ENCODE data around the gene SLC25A23. TPM values are rescaled to one million over a fixed set of nuclear protein-coding genes. Genes with fewer than 3 reads are reported as not detected.

SLC25A23 gene
- total and polyA plus RNA-seq, 9 donors, result 26.7 to 74.0 (median 43.8) TPM

DNA sequence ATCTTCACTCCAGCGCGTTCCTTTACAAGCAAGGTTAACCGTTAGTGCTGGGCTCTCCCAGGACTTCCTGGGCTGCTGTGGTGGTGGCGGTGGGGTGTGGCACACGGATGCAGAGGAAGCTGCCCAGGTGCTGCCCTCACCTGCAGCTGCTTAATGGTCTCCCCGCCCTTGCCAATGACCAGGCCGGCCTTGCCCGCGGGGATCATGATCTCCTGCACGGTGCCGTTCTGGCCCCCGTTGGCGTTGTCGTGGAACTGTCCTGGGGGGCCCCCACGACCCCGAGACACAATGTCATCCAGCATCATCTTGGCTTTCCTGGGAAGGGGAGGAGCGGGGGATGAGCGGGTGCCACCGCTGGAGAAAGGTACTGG is 41.0 kb downstream of the SLC25A23 start:
- Histone ChIP-seq H3K27me3 (no peaks in the 10 kb centered on the region), H3K9me3 (no peaks in the 10 kb centered on the region), H3K4me3 (no peak overlapping the region), H3K4me1 (ENCODE audit: insufficient read depth) (peaks cover 3% of the 10 kb centered on the region), H3K27ac (no peak overlapping the region), H3K36me3 (no peaks in the 10 kb centered on the region)
- no peak for DNase-seq
- intact Hi-C loops (cut with DNase I), result no loop called here
- TF ChIP-seq EP300 (IDR thresholded peaks at IDR 0.05) (no peak), POLR2A (IDR thresholded peaks at IDR 0.05) (no peak)
- TF ChIP-seq, protein P1, sequence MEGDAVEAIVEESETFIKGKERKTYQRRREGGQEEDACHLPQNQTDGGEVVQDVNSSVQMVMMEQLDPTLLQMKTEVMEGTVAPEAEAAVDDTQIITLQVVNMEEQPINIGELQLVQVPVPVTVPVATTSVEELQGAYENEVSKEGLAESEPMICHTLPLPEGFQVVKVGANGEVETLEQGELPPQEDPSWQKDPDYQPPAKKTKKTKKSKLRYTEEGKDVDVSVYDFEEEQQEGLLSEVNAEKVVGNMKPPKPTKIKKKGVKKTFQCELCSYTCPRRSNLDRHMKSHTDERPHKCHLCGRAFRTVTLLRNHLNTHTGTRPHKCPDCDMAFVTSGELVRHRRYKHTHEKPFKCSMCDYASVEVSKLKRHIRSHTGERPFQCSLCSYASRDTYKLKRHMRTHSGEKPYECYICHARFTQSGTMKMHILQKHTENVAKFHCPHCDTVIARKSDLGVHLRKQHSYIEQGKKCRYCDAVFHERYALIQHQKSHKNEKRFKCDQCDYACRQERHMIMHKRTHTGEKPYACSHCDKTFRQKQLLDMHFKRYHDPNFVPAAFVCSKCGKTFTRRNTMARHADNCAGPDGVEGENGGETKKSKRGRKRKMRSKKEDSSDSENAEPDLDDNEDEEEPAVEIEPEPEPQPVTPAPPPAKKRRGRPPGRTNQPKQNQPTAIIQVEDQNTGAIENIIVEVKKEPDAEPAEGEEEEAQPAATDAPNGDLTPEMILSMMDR (IDR thresholded peaks at IDR 0.05), result no peak
- WGBS, 3 donors, result 81 to 91% (median 85%) methylated on average over 17 to 19 of the region's 19 CpGs

DNA sequence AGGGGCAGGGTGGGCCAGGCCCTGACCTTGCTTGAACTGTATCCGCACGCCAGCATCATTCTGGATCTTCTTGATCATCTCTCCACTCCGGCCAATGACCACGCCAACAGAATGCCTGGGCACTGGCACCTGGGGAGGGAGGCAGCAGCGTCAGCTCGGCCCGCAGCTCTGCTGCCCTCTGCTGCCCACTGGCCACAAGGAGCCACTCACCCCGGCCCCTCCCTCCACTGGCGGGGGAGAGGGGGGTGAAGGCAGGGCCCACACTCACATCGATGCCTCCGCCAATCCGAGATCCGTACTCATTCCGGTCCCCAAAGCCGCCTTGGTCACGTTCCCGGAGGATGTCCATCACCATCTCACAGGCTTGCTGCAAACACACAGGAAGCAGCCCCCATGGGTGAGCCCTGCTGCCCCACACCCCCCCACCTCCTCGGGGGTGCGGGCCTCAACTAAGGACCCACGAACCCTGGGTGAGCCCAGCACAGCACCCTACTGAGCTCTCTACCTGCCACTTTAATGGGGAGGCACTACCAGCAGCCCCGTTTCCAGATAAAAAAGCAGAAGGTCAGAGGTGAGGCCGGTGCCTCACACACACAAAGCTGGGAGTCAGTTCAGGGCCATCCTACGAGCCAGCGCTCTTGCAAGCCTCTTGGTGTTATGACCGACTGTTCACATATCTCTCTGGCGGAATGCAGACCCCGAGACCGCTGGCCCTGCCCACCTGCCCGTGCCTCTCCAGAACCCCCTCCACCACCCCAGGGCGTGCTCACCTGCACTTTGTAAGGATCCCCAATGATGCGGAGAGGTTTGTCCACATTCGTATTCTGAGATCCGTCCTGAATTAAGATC is 41.7 kb downstream of the SLC25A23 start:
- Histone ChIP-seq H3K27ac (no peak overlapping the region), H3K9me3 (no peaks in the 10 kb centered on the region), H3K4me3 (no peak overlapping the region), H3K36me3 (no peaks in the 10 kb centered on the region), H3K27me3 (no peaks in the 10 kb centered on the region), H3K4me1 (ENCODE audit: insufficient read depth) (peaks cover 1% of the 10 kb centered on the region)
- DNase-seq, result peak in 1 of 5 donors; percentile 45
- intact Hi-C loops (cut with DNase I), result no loop called here
- TF ChIP-seq EP300 (IDR thresholded peaks at IDR 0.05) (no peak), POLR2A (IDR thresholded peaks at IDR 0.05) (no peak)
- TF ChIP-seq, protein P1 (IDR thresholded peaks at IDR 0.05), result no peak
- 64 to 67% (median 66%) methylated on average over 32 to 33 of the region's 33 CpGs for WGBS, 3 donors

DNA sequence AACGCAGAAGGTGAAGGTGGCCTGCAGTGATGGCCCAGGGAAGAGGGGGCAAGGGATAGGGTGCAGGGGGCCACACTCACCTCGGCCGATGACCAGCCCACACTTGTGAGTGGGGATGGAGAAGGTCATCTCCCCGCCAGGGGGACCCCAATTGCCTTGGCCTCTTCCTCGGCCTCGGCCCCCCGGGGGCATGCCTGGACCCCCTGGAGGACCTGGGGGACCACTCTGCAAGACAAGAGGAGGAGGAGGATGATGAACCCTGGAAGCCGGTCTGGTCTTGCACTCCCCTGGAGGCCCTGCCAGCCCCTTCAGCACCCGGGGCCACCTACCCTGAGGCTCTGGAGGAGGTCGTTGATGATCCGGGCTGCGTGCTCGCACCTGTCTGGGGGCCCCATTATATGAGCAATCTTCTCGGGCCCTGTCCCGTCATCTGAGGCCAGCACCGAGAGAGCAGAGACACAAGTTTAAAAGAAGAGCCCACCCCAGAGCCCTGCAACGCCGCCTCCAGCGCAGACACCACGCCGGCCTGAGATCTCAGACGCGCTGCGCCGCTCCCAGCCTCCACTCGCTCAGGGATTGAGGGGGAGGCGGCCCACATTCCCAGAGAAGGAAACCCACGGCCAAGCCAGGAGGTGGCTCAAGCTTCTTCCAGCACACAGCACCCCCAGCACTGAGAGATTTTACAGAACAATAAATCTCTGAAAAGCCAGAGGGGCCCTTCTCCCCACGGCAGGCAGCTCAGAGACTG is 42.8 kb downstream of the SLC25A23 start:
- intact Hi-C loops (cut with DNase I), result no loop called here
- Histone ChIP-seq H3K4me1 (ENCODE audit: insufficient read depth) (peaks cover 3% of the 10 kb centered on the region), H3K27ac (no peak overlapping the region), H3K9me3 (no peaks in the 10 kb centered on the region), H3K4me3 (no peak overlapping the region), H3K36me3 (no peaks in the 10 kb centered on the region), H3K27me3 (no peaks in the 10 kb centered on the region)
- TF ChIP-seq EP300 (IDR thresholded peaks at IDR 0.05) (no peak), POLR2A (IDR thresholded peaks at IDR 0.05) (no peak)
- TF ChIP-seq, protein P1 (IDR thresholded peaks at IDR 0.05), result no peak
- WGBS, 3 donors, result 82 to 88% (median 87%) methylated on average over 24 to 29 of the region's 29 CpGs
- no peak for DNase-seq

DNA sequence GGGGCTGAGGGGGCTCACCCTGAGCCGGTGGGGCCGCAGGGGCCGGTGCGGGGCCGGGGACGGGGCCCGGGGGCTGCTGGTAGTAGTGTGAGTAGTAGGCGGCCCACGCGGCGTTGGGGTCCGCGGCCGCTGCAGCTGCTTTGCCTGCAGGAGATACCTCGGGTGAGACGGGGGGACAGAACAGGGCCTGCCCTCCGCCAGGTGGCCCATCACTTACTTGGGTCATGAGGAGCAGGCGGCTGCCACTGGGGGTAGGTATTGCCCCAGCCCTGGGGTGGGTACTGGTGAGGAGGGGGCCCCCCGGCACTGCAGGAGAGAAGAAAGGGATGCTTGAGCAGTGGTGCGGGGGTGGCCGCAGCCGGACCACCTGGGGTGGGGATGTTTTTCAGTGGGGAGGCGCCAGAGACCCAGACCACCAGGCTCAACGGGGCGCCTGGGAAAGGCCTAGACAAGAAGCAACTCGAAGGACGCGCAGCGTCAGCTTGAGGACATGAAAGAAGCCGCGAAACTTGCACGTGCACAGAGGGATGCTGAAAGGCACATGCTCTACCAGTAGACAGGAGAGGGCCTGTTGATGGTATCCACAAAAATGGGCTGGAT is 43.9 kb downstream of the SLC25A23 start:
- TF ChIP-seq, protein P1 (IDR thresholded peaks at IDR 0.05), result no peak
- TF ChIP-seq EP300 (IDR thresholded peaks at IDR 0.05) (no peak), POLR2A (IDR thresholded peaks at IDR 0.05) (no peak)
- Histone ChIP-seq H3K9me3 (no peaks in the 10 kb centered on the region), H3K36me3 (no peaks in the 10 kb centered on the region), H3K27me3 (no peaks in the 10 kb centered on the region), H3K27ac (no peak overlapping the region), H3K4me1 (ENCODE audit: insufficient read depth) (peaks cover 3% of the 10 kb centered on the region), H3K4me3 (no peak overlapping the region)
- DNase-seq, result no peak
- 87 to 90% (median 89%) methylated on average over 32 of the region's 32 CpGs for WGBS, 3 donors
- intact Hi-C loops (cut with DNase I), result no loop called here

Data from ovary (tissue), 9 donors.